SU-DHL-6 (cell line): Measurements from ENCODE around the gene FAM20C.

Experiments
- H2AFZ ChIP-seq: fragments of 200-600 bp; sonication (generic); 2 replicates; pipeline ENCODE4 v1.6.1; 2014; ENCODE audit warnings: low read depth, mild to moderate bottlenecking, moderate library complexity, mixed read lengths, antibody characterized with exemption, low read length; ENCODE audit not compliant: severe bottlenecking
- H3F3A ChIP-seq: fragments of 200-600 bp; shearing (Covaris generic); 2 replicates; pipeline ENCODE4 v1.6.0; 2016; ENCODE audit warnings: antibody characterized with exemption, mild to moderate bottlenecking; ENCODE audit not compliant: insufficient read depth
- H3K27ac ChIP-seq: fragments of 200-600 bp; sonication (generic); 2 replicates; pipeline ENCODE4 v1.5.1; 2016; ENCODE audit warnings: low read depth, mild to moderate bottlenecking, low read length, moderate library complexity, mixed read lengths
- H3K27me3 ChIP-seq: fragments of 200-600 bp; sonication (generic), shearing (Covaris generic); 2 replicates; pipeline ENCODE4 v1.6.0; 2014; ENCODE audit warnings: mild to moderate bottlenecking, low read length
- H3K36me3 ChIP-seq: fragments of 200-600 bp; sonication (generic); 2 replicates; pipeline ENCODE4 v1.6.1; 2014; ENCODE audit warnings: mild to moderate bottlenecking, low read length, mixed read lengths
- H3K4me2 ChIP-seq: fragments of 300-600, 200-600 bp; shearing (Covaris generic), sonication (generic); 2 replicates; pipeline ENCODE4 v1.6.0; 2014; ENCODE audit warnings: low read length, low read depth, mild to moderate bottlenecking; ENCODE audit not compliant: poor library complexity, severe bottlenecking
- H3K4me3 ChIP-seq: fragments of 200-600 bp; sonication (generic); 2 replicates; pipeline ENCODE4 v1.5.1; 2014; ENCODE audit warnings: antibody characterized with exemption, low read length, mild to moderate bottlenecking, mixed read lengths; ENCODE audit not compliant: insufficient read depth, poor library complexity, severe bottlenecking
- H3K79me2 ChIP-seq: fragments of 200-600 bp; sonication (generic); 2 replicates; pipeline ENCODE4 v1.6.1; 2014; ENCODE audit warnings: mild to moderate bottlenecking, low read length, moderate library complexity; ENCODE audit not compliant: insufficient read depth
- H3K9ac ChIP-seq: fragments of 200-600 bp; sonication (generic); 2 replicates; pipeline ENCODE4 v1.7.0; 2014; ENCODE audit warnings: mild to moderate bottlenecking, low read length
- H3K9me2 ChIP-seq: fragments of 200-600 bp; sonication (generic); replicated peaks from 2 replicates; pipeline ENCODE4 v1.6.1; 2014; ENCODE audit warnings: low read length; ENCODE audit not compliant: insufficient read depth
- H3K9me3 ChIP-seq: fragments of 200-600 bp; sonication (generic); 2 replicates; pipeline ENCODE4 v1.6.1; 2014; ENCODE audit warnings: low read length, mixed read lengths; ENCODE audit not compliant: insufficient read depth
- H4K20me1 ChIP-seq: fragments of 200-600 bp; sonication (generic); 2 replicates; pipeline ENCODE4 v1.6.1; 2014; ENCODE audit warnings: low read depth, mild to moderate bottlenecking, antibody characterized with exemption, low read length, moderate library complexity, mixed read lengths
- EZH2phosphoT487 ChIP-seq: fragments of 200-600 bp; sonication (generic), shearing (Covaris generic); conservative IDR thresholded peaks from 2 replicates; pipeline ENCODE4 v1.6.1; 2018; ENCODE audit warnings: mild to moderate bottlenecking, antibody characterized with exemption, low read length, moderate library complexity, mixed read lengths
- TF ChIP-seq, protein P1 (sequence below): fragments of 200-600 bp; sonication (generic); IDR thresholded peaks from one replicate; pipeline ENCODE4 v1.5.1; 2017; ENCODE audit warnings: antibody characterized with exemption, mild to moderate bottlenecking, low read length, moderate library complexity; ENCODE audit not compliant: insufficient read depth, poor library complexity, severe bottlenecking

Gene FAM20C

DNA sequence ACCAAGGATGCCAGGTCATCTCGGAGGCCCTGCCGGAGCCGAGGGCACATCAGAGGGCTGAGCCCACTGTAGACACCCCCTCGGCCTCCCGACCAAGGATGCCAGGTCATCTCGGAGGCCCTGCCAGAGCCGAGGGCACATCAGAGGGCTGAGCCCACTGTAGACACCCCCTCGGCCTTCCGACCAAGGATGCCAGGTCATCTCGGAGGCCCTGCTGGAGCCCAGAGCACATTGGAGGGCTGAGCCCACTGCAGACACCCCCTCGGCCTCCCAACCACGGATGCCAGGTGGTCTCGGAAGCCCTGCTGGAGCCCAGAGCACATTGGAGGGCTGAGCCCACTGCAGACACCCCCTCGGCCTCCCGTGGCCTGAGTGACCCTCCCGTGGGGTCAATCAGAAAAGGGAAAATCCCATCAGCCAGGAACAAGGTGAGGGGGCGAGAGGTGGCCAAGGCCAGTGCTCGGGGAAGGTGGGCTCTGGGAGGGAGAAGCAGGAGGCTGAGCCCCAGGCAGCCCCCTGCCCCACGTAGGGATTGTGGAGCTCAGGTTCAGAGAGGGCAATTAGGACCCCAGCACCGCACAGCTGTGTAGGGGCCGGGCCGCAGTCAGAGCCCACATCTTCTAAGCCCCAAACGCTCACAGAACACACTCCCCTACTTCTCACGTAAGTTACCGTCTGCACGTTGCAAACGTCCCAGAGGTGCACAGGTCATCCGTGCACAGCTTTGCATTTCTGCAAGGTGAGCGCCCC, 60.0 kb downstream of the FAM20C start:
- Histone ChIP-seq H3K36me3 (no peaks in the 10 kb centered on the region), H3K27me3 (no peaks in the 10 kb centered on the region), H3K27ac (no peak overlapping the region)

GRCh38 chr7:252981-253380, 60.6 kb downstream of the FAM20C start:
- no peak overlapping the region for H3K4me3 ChIP-seq
- H2AFZ ChIP-seq, result no peak overlapping the region
- TF ChIP-seq EZH2phosphoT487, result no peak
- TF ChIP-seq, protein P1, sequence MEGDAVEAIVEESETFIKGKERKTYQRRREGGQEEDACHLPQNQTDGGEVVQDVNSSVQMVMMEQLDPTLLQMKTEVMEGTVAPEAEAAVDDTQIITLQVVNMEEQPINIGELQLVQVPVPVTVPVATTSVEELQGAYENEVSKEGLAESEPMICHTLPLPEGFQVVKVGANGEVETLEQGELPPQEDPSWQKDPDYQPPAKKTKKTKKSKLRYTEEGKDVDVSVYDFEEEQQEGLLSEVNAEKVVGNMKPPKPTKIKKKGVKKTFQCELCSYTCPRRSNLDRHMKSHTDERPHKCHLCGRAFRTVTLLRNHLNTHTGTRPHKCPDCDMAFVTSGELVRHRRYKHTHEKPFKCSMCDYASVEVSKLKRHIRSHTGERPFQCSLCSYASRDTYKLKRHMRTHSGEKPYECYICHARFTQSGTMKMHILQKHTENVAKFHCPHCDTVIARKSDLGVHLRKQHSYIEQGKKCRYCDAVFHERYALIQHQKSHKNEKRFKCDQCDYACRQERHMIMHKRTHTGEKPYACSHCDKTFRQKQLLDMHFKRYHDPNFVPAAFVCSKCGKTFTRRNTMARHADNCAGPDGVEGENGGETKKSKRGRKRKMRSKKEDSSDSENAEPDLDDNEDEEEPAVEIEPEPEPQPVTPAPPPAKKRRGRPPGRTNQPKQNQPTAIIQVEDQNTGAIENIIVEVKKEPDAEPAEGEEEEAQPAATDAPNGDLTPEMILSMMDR, result no peak
- no peaks in the 10 kb centered on the region for H4K20me1 ChIP-seq
- H3K27ac ChIP-seq, result no peak overlapping the region
- H3K27me3 ChIP-seq, result no peaks in the 10 kb centered on the region
- no peaks in the 10 kb centered on the region for H3K79me2 ChIP-seq
- no peaks in the 10 kb centered on the region for H3K9me3 ChIP-seq
- H3F3A ChIP-seq, result no peaks in the 10 kb centered on the region
- no peaks in the 10 kb centered on the region for H3K9me2 ChIP-seq
- no peak overlapping the region for H3K9ac ChIP-seq
- no peaks in the 10 kb centered on the region for H3K36me3 ChIP-seq
- no peak overlapping the region for H3K4me2 ChIP-seq

More for the DNA sequence above, 60.0 kb downstream of the FAM20C start:
- Histone ChIP-seq H3K9ac (no peak overlapping the region), H3K9me3 (no peaks in the 10 kb centered on the region), H2AFZ (no peak overlapping the region), H3K9me2 (no peaks in the 10 kb centered on the region), H3K79me2 (no peaks in the 10 kb centered on the region), H4K20me1 (no peaks in the 10 kb centered on the region), H3K4me3 (no peak overlapping the region), H3F3A (no peaks in the 10 kb centered on the region), H3K4me2 (no peak overlapping the region)
- no peak for TF ChIP-seq EZH2phosphoT487

GRCh38 chr7:253581-254336, 61.4 kb downstream of the FAM20C start:
- H3K9me3 ChIP-seq, result no peaks in the 10 kb centered on the region
- H3K79me2 ChIP-seq, result no peaks in the 10 kb centered on the region
- no peak overlapping the region for H3K4me3 ChIP-seq
- H4K20me1 ChIP-seq, result no peaks in the 10 kb centered on the region
- no peaks in the 10 kb centered on the region for H3K9me2 ChIP-seq
- H3K9ac ChIP-seq, result no peak overlapping the region
- no peaks in the 10 kb centered on the region for H3F3A ChIP-seq
- TF ChIP-seq, protein P1, result no peak
- TF ChIP-seq EZH2phosphoT487, result no peak
- no peak overlapping the region for H3K4me2 ChIP-seq
- no peak overlapping the region for H2AFZ ChIP-seq
- H3K27ac ChIP-seq, result no peak overlapping the region
- H3K36me3 ChIP-seq, result no peaks in the 10 kb centered on the region
- H3K27me3 ChIP-seq, result no peaks in the 10 kb centered on the region
